OCI-LY7 (cell line): ENCODE results near the gene MYBPC2.

ENCODE experiments used
- EZH2phosphoT487 ChIP-seq: fragments of 200-600 bp; sonication (generic); IDR thresholded peaks from 2 replicates; pipeline ENCODE4 v1.6.1; 2018; ENCODE audit warnings: low read depth, borderline replicate concordance, mild to moderate bottlenecking, mixed run types, antibody characterized with exemption, low read length, moderate library complexity, mixed read lengths
- TF ChIP-seq, protein P1 (sequence below): fragments of 200-600 bp; sonication (generic); conservative IDR thresholded peaks from 2 replicates; pipeline ENCODE4 v1.5.1; 2014; ENCODE audit warnings: mild to moderate bottlenecking, antibody characterized with exemption, low read length, moderate library complexity, mixed read lengths

- TF ChIP-seq, protein P1, sequence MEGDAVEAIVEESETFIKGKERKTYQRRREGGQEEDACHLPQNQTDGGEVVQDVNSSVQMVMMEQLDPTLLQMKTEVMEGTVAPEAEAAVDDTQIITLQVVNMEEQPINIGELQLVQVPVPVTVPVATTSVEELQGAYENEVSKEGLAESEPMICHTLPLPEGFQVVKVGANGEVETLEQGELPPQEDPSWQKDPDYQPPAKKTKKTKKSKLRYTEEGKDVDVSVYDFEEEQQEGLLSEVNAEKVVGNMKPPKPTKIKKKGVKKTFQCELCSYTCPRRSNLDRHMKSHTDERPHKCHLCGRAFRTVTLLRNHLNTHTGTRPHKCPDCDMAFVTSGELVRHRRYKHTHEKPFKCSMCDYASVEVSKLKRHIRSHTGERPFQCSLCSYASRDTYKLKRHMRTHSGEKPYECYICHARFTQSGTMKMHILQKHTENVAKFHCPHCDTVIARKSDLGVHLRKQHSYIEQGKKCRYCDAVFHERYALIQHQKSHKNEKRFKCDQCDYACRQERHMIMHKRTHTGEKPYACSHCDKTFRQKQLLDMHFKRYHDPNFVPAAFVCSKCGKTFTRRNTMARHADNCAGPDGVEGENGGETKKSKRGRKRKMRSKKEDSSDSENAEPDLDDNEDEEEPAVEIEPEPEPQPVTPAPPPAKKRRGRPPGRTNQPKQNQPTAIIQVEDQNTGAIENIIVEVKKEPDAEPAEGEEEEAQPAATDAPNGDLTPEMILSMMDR, result no peak
- no peak for TF ChIP-seq EZH2phosphoT487
These were observed 42.4 kb downstream of the MYBPC2 start for GRCh38 chr19:50475101-50475568.
